Ovary (tissue), 3 donors: ENCODE data around the gene ZCCHC14.

Source experiments
- EP300 ChIP-seq: sonication (generic); formaldehyde crosslinking; IDR thresholded peaks from one replicate; pipeline ENCODE4 v1.6.1; 2017; ENCODE audit warnings: antibody characterized with exemption
- POLR2A ChIP-seq: fragments of 450-650 bp; IDR thresholded peaks from one replicate; pipeline ENCODE4 v1.6.1; 2017; ENCODE audit warnings: antibody characterized with exemption, mild to moderate bottlenecking, moderate library complexity
- TF ChIP-seq, protein P1 (sequence below), 3 donors: fragments of 450-650 bp in 2 of 3; fragments of 200-600 bp in 1 of 3; IDR thresholded peaks; one replicate each; pipeline versions ENCODE4 v1.5.1 to v1.8.0; 2016 to 2022; ENCODE audit warnings: antibody characterized with exemption in 3 of 3, mild to moderate bottlenecking in 1 of 3
- donor health status: DM: no; HTN: no; CAD: no.

GRCh38 chr16:87472935-87473334 is 19.9 kb downstream of the ZCCHC14 start:
- TF ChIP-seq EP300, result no peak
- TF ChIP-seq, protein P1, sequence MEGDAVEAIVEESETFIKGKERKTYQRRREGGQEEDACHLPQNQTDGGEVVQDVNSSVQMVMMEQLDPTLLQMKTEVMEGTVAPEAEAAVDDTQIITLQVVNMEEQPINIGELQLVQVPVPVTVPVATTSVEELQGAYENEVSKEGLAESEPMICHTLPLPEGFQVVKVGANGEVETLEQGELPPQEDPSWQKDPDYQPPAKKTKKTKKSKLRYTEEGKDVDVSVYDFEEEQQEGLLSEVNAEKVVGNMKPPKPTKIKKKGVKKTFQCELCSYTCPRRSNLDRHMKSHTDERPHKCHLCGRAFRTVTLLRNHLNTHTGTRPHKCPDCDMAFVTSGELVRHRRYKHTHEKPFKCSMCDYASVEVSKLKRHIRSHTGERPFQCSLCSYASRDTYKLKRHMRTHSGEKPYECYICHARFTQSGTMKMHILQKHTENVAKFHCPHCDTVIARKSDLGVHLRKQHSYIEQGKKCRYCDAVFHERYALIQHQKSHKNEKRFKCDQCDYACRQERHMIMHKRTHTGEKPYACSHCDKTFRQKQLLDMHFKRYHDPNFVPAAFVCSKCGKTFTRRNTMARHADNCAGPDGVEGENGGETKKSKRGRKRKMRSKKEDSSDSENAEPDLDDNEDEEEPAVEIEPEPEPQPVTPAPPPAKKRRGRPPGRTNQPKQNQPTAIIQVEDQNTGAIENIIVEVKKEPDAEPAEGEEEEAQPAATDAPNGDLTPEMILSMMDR (IDR thresholded peaks at IDR 0.05), result no peak
- no peak for TF ChIP-seq POLR2A
